ENCODE results near the gene CMIP.

Gene CMIP

DNA sequence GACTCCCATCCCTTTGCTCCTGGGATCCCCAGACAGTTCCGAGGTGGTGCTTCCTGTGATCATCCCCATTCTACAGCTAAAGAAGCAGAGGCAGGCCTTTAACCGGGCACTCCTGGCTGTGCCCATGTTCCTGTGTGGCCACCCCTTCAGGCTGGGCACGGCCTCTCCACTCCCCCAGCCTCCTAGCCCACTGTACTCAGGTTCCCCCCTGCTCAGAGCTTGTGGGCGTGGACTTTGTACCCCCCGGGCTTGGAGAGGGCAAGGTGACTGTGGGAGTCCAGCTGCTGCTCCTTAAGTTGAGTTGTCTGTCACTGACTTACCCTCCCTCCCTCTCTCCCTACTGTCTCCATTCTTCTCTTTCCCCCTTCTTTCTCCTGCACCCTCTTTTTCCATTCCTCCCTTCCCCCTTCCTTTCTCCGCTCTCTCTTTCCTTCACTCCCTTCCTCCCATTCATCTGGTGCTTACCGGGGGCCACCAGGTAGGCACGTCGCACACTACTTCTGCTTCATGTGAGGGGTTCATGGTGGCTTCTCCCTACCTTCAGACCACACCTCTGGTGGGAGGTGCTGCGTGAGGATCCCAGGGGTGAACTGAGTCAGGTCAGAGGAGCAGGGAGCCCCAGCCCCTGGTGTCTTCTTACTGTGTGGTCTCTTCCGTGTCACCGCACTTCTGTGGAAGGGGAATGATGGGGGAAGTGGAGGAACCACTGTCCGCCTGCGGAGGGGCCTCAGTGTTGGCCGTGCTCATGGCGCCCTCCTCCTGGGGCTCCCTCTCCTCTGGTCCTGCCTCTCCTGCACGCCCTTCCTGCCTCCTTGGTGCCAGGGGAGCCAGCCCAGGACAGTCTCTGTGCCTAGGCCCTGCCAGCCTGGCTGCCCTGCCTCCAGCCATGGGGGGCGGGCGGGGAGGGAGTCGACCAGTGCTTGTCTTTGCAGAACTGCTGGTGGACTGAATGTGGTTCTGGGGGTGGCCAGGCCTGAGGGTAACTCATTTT, 29.7 kb downstream of the CMIP start:
- DNase-seq (ENCODE audit: extremely low read depth in 1 of 2, low read depth in 1 of 2), result no peak

DNA sequence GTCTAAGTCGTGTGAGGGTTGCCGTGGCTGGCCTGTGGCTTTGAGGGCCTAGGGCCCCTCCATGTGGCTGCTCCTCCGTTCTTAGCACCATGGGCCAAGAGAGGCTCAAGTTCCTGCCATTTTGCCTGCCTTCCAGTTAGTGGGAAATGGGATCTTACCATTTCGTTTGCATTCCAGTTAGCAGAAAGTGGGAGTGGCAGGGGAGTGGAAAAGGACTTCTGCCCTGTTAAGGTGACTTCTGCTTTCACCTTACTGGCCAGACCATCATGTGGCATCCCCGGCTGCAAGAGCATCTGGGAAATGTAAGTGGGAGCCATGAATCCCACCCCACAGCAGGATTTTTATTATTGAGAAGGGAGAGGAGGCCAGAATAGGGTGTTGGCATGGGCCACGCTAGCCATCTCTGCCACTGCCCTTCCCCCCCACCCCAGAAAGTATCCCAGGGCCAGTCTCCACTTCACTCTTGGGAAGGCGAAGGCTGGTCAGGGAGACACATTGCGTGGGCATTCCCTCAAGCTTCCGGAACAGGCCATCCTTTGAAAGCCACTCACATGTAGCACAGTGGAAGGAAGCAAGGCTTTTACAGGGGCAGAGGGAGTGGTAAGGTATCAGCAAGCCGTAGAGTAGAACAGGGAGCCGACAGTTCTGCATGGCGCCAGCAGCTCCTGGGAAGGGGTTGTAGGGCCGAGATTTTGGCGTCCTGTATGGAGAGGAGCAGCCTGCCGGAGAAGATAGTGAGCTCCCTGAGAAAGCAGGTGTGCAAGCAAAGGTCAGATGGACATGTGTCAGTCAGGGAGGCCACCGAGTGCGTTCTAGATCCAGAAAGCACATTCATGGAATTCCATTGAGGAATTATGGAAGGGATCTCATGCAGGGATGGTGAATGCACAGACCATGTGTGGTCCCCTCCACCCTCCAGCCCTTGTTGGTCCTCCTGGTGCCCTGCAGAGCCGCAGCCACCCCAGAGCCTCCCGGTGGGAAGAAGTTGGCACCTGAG, 33.4 kb downstream of the CMIP start:
- DNase-seq (ENCODE audit: extremely low read depth in 1 of 2, low read depth in 1 of 2), result no peak

DNA sequence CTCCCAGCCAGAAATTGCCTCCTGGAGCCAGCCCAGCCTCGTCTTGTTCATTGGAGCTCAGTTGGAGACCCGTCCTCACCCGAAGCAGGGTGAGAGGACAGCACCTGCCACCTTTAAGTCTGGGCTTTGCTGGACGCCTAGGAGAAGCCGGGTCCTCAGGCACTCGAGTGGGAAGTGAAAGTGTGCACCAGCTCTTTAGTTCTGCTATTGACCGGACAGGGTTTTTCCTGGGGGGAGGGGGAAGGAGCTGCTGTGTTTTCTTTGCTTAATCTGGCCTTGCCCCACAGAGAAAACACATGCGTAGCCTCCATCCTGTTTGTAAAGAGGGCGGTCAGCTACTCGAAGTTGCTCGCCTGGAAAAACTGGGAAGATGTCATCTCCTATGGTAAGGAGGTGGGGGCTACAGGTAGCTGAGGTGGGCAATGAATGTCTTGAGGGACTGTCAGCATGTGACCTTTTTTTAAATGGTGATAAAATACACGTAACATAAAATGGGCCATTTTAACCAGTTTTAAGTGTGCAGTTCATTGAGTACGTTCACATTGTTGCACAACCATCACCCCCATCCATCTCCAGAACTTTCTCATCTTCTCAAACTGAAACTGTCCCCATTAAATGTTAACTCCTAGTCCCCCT, 34.4 kb downstream of the CMIP start:
- no peak for DNase-seq (ENCODE audit: extremely low read depth in 1 of 2, low read depth in 1 of 2)

DNA sequence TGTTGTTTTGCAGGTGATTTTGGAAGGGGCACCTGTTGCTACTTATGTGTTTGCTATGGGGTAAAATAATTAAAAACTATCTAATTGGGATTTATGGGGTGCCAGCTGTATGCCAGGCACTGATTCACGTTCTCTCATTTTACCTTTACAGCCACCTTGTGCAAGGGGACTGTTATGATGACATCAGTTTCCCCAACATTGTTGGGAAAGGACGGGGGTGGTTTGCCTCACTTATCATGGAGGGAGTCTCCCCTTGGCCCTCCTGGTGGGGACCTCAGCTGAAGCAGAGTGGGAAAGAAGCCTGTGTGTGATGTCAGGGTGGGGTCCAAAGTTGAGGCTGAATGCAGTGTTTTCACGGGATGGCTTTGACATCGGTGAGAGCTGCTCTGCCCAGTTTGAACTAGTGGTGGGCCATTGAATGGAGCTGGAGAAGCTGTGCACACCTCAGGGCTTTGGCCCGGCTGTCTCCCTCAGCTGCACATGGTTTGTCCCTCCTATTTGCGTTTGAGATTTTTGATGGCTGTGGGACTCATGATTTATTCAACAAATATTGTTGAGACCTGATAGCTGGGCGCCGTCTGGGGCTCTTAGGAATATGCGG, 36.1 kb downstream of the CMIP start:
- DNase-seq (ENCODE audit: extremely low read depth in 1 of 2, low read depth in 1 of 2), result no peak

DNA sequence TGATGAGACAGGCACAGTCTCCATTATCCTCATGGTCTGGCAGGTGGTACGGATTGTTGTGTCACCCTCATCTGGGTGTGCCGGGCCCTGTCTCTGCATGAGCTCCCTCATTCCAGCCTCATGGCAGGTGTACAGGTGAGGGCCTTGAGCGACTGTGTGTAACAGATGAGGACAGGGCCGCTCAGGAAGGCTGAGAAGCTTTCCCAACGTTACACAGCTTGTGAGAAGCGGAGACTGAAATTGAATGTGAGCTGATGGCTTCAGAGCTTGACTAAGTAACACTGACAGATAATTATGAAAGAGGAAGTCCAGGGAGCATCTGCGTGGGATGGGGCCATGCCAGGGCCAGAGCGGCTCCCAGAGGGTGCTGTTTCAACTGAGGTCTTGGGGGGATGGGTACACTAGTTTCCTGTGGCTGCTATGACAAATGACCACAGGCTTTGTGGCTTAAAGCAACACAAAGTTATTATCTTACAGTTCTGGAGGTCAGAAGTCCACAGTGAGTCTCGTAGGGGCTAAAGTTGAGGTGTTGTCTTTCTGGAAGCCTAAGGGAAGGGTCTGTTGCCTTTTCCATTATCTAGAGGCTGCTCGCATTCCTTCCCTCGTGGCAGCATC, 36.7 kb downstream of the CMIP start:
- no peak for DNase-seq (ENCODE audit: extremely low read depth in 1 of 2, low read depth in 1 of 2)

DNA sequence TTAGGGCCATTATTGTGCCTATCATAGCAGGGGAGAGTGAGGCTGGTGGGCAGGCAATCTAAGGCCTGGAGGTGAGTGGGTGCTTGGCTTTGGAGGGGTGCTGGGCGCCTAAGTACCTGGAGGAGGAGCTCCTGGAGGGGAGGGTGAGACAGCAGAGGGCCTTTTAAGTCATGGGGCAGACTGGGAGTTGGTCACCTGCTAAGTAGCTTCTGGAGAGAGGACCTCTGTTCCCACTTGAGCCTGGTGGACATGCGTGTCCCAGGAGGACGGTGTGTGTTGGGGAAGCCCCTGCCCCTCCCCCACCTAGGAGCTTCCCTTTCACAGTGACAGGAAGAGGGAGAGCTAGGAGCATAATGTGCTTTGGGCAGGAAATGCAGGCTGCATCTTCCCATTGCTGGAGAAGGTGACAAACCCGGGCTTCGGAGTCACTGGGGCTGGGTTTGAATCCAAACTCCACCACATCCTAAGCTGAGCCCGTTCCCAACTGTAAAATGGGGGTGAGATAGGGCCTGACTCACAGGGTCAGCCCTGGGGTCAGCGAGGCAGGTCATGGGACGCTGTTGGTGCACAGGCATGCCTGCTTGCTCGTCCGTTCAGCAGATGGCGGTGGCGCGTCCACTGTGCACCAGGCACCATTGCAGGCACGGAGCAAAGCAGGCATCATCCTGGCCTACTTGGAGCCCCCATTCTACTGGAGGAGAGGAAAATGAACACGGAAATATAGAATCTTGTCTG, 37.9 kb downstream of the CMIP start:
- DNase-seq (ENCODE audit: extremely low read depth in 1 of 2, low read depth in 1 of 2), result no peak

DNA sequence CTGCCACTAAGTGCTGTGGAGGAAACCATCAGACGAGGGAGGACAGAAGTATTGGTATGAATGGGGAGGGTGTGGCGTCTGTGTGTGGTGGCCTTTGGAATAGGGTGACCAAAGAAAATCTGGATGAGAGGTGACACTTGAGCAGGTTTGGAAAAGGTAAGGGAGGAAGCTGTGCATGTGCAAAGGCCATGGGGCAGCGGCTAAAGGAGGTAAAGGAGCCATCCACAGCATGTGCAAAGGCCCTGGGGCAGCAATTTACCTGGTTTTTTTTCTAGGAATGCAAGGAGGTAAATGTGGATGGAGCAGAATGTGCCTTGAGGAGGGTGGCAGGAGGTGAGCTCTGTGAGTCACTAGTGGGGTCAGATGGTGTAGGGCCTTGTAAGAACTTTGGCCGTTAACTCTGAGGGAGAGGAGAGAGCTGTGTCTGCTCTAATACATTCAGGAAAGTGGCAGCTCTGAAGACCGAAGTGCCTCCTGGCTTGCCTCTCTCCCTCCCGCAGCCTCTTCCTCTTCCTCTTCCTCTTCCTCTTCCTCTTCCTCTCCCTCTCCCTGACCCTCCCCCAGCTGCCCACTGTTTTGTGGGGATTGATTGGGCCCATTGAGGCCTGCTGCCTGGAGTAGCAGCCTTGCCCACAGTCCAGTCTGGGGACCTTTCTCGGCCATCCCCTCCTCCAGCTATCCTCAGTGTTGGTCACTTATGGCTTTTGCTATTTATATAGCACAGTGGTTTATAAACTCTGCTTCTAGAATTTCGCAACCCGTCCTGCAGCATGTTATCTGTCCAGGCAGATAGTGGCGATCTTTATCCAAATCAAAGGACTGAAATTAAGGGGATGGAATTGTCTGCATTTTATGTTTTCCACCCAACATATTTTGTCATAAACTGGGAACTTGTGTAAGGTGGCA, 38.7 kb downstream of the CMIP start:
- no peak for DNase-seq (ENCODE audit: extremely low read depth in 1 of 2, low read depth in 1 of 2)

DNA sequence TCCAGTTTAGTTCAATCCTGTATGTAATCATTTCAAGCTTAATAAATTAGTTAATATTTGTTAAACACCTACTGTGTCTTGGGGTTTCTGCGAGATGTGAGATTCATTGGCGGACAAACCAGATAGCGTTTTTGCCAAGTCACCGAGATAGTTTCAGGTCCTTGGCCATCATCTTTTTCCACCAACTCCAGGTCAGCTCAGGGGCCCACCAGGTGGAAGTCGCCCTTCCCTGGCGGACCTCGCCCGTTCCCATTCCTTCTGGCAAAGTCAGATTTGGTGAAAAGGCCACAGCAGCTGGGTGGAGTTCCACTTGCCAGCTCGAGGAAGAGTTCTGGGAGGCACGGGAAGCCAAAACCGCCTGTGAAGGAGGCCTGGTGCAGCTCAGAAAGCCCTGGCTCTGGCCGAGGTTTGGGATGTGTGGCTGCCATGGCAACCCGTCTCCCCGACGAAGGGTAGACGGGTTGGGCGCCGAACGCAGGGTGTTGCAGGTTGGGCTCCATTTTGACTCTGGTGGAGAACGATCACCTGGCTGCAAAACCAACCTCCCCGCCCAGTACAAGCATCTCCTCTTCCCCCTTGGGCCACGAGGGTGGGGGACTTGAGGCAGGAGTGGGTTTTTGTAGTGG, 39.5 kb downstream of the CMIP start:
- DNase-seq (ENCODE audit: extremely low read depth in 1 of 2, low read depth in 1 of 2), result no peak

DNA sequence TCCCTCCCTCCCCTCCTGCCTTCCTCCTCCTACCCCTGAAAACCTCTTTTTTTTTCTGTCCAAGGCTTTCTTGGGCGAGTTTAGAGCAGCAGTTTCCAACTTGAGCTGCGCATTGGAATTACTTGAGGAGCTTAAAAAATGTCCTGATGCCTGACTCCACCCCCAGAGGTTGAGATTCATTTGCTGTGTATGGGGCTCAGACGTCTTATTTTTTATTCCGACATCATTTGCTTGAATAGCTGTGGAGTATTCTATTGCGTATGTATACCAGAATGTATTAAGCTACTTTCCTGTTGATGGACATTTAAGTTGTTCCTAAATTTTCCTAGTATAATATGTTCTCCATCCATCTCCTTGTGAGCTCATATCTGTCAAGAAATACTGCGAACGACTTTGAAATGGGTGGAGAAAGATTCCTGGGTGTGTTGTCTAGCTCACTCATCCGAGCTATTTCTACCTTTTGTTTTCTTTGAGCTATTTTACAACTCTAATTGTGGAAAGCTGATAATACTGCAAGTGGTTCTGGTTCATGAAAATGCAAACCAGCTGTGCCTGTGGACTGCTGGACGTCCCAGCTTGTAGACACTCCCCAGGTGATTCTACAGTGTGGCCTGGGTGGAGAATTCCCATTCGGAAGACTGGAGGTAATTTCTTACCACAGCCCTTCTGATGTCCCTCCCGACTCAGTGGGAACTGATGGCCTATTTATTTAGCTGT, 40.5 kb downstream of the CMIP start:
- DNase-seq (ENCODE audit: extremely low read depth in 1 of 2, low read depth in 1 of 2), result no peak

DNA sequence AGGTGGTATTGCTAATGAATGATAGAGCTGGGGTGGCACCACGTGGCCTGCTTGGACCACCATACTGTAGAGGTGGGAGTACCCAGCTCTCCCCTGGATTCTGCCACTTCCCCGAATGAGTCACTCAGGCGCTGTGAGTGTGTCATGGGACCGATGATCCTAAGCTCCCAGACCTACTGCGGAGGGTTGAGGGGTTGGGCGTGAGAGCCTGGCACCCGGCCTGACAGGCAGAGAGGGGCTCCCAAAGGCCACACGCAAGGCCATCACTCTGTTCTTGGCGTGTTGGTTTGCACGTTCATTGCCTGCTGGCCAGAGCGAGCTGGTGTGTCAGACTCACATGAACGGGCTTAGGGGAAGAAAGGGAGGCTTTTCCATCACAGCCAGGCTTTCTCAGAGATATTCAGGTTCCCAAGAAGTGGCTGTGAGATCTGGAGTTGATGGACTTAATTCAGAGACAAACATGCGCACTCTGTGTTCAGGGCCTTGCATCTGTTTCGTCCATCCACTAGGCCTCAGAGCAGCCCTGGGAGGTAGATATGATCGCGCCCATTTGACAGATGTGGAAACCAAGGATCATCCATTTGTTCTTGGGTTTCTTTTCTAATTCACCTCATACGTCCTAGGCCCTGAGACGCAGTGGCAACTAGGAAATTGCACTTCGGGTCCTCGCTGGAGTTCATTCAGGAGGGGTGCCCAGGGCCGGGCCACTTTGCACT, 41.4 kb downstream of the CMIP start:
- no peak for DNase-seq (ENCODE audit: extremely low read depth in 1 of 2, low read depth in 1 of 2)

DNA sequence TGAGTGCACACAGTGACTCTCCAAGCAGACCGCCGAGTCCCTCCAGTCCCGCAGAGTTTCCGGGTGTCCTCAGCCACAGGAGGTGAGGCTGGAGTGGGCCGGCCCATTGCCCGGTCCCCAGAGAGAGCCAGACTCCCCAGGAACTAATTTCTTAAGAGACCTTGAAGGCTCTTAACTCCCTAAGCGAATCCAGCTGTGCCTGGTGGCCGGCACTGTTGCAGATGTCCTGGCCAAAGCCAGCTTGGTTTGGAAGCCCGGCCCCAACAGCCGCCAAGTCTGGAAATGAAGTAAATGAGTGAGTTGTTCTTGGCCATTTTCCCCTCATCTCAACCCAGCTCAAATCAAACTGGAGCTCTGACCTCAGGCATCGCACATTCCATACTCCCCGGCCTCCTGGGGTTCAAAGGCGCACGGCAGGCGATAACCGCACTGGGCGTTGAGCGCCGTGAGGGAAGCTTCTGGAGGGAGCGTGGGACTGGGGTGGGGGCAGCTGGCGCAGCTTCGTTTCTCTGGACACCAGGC, 42.0 kb downstream of the CMIP start:
- DNase-seq (ENCODE audit: extremely low read depth in 1 of 2, low read depth in 1 of 2), result no peak

DNA sequence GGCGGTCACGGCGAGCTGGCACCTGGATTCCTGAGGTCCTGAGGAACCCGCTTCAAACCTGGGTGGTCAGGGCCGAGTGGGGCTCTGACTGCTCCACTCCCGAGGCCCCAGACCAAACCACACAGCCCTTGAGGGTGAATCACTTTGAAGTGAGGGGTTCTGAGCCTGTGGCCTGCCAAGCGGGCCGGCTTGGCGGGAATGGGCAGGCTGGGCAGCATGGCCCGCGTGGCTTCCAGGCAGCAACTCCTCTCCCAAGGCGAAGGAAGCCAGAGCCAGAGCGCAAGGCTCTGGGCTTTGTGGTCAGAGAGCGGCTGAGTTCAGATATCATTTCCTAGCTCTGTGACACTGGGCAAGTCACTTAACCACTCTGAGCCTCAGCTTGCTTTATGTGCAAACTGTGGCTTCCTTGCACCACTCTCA, 42.7 kb downstream of the CMIP start:
- no peak for DNase-seq (ENCODE audit: extremely low read depth in 1 of 2, low read depth in 1 of 2)

DNA sequence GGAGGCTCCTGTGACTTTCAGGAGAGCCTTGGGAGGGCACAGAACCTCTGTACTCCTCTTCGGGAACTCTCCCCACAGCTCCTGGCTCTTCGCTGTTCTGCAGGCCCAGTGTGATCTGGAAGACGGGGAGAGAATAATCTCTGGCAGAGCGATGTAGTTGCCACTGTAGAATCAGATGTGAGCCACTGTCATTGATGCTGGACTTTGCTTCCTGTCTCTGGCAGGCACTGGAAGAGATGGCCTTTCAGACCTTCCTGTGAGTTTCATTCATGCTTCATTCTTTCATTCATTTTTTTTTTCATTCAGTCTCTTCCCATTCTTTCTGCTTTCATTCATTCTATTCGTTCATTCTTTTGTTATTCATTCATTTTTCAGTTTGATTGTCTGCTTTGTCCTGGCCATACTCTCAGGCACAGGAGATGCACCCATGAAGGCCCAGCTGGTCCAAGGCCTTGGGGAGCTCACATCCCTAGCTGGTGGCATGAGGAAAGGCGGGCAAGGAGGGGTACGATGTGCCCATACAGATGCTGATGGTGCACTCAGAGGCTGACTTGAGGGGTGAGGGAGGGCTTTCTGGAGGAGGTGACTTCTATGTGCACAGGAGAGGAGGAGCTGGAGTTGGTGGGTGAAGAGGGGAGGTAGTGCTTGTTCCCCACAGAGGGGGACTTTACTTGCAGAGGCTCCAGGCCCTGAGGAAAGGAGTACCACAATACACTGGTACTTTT, 44.2 kb downstream of the CMIP start:
- DNase-seq (ENCODE audit: extremely low read depth in 1 of 2, low read depth in 1 of 2), result no peak

DNA sequence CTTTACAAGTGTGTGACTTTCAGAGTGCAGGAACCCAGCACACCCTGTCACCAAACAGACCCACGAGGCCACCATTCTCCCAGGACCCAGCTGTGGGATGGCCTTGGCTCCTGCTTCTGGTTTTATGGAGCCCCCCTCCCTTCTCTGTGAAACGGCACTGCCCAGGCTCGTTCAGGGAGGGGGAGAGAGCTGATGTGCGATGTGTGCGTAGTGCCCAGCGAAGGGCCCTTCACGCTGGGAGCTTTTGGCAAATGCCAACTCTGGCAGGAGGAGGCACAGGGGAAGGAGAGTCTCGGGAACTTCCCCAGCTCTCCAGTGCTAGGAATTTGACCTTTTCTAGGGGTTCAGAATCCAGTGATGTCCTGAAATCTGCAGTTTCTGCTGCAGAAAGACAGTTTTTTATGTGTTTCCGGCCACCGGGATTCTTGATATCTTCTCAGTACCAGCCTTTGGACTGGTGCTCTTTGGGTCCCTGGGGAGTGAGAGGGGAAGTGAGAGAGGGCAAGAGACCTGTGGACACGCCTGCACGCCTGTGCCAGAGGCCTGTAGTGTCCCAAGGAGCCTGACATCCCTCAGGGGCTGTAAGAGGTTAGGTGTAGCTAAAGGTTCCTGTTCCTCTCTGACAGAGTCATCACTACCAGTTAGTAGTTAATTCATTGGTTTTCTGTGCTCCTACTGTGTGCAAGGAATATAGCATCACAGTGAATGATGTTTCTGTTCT, 45.1 kb downstream of the CMIP start:
- no peak for DNase-seq (ENCODE audit: extremely low read depth in 1 of 2, low read depth in 1 of 2)

DNA sequence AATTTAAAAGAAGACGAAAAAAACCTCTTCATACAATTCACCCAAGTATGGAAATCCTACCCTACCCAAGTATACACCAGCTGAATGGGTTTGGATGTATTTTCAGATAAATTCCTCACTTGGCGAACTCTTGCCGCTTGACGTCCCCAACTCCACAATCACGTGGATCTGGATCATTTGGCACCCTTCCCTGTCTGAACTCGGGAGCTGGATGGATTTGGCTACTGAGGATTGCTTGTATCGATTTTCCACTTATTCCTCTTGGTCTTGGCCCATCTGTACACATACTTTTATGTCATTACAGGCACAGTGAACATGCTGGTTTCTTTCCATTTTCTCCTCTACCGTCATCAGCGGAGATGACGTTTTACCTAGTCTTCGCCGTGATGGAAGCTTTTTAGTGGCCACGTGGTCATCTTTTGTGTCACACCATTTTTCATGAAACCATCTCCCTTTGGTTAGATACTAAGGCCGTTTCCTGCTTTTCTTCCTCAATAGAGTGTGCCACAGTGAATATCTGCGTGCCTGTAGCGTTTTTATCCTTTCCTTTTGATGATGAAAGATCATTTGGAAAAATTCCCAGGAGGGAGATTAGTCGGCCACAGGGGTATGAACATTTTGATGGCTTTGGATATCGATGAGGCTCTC, 47.1 kb downstream of the CMIP start:
- no peak for DNase-seq (ENCODE audit: extremely low read depth in 1 of 2, low read depth in 1 of 2)
